Mammary epithelial cell (primary cell): ENCODE measurements around the gene TRAPPC8.
"Not testable (repeated sequence)": the region's sequence is repeated elsewhere in the genome, so short reads cannot be mapped to it uniquely, and the experiment has no call there.

Experiments
- CTCF ChIP-seq, 2 donors: IDR thresholded peaks in 1 of 2; conservative IDR thresholded peaks in 1 of 2; 2 replicates each; pipeline ENCODE4 v1.5.1; 2011 to 2012; ENCODE audit warnings: inconsistent platforms in 2 of 2, low read length in 2 of 2, mild to moderate bottlenecking in 2 of 2, control low read depth in 1 of 2, low read depth in 1 of 2; ENCODE audit not compliant: insufficient read depth in 1 of 2; ENCODE audit errors: extremely low read depth in 1 of 2
- EZH2 ChIP-seq: IDR thresholded peaks from 2 replicates; pipeline ENCODE4 v1.6.1; 2012; ENCODE audit warnings: low read length, inconsistent platforms, borderline replicate concordance

- TF ChIP-seq CTCF (conservative IDR thresholded peaks at IDR 0.05 in 1 of 2, IDR thresholded peaks at IDR 0.05 in 1 of 2; ENCODE audit: extremely low read depth in 1 of 2, insufficient read depth in 1 of 2, low read depth in 1 of 2, low read length in 2 of 2); EZH2: not testable (repeated sequence)
Observed at GRCh38 chr18:31899771-31900170, 43.2 kb downstream of the TRAPPC8 start.
